ENCODE results near the gene OST4. TPM values are rescaled to one million over a fixed set of nuclear protein-coding genes. Genes with fewer than 3 reads are reported as not detected.

OST4 gene
- total RNA-seq, 1 donor from 2014 or later: 215 TPM

GRCh38 chr2:27038631-27039339, 32.7 kb downstream of the OST4 start:
- Mint-ChIP-seq H3K9me3 (ENCODE audit: unreplicated experiment) (peaks cover 3% of the 10 kb centered on the region), H3K4me1 (ENCODE audit: low read depth, unreplicated experiment) (peaks cover 4% of the 10 kb centered on the region), H3K27ac (ENCODE audit: unreplicated experiment) (no peak overlapping the region), H3K4me3 (ENCODE audit: unreplicated experiment) (no peak overlapping the region), H3K36me3 (ENCODE audit: unreplicated experiment) (no peaks in the 10 kb centered on the region), H3K27me3 (ENCODE audit: unreplicated experiment) (peaks cover 2% of the 10 kb centered on the region)
- no peak for DNase-seq
- TF ChIP-seq CTCF (IDR thresholded peaks at IDR 0.05; ENCODE audit: partially characterized antibody, unreplicated experiment): no peak

- DNase-seq: no peak
- Mint-ChIP-seq H3K9me3 (ENCODE audit: unreplicated experiment) (peaks cover 3% of the 10 kb centered on the region), H3K27me3 (ENCODE audit: unreplicated experiment) (peaks cover 2% of the 10 kb centered on the region), H3K4me3 (ENCODE audit: unreplicated experiment) (no peak overlapping the region), H3K36me3 (ENCODE audit: unreplicated experiment) (no peaks in the 10 kb centered on the region), H3K27ac (ENCODE audit: unreplicated experiment) (no peak overlapping the region), H3K4me1 (ENCODE audit: low read depth, unreplicated experiment) (peaks cover 8% of the 10 kb centered on the region)
- TF ChIP-seq CTCF (IDR thresholded peaks at IDR 0.05; ENCODE audit: partially characterized antibody, unreplicated experiment): no peak
Observed at GRCh38 chr2:27038012-27038411, 33.4 kb downstream of the OST4 start.

- Mint-ChIP-seq H3K36me3 (ENCODE audit: unreplicated experiment) (no peaks in the 10 kb centered on the region), H3K27me3 (ENCODE audit: unreplicated experiment) (peaks cover 8% of the 10 kb centered on the region), H3K4me3 (ENCODE audit: unreplicated experiment) (peak overlapping the region; percentile 93), H3K27ac (ENCODE audit: unreplicated experiment) (no peak overlapping the region), H3K4me1 (ENCODE audit: low read depth, unreplicated experiment) (peaks cover 11% of the 10 kb centered on the region), H3K9me3 (ENCODE audit: unreplicated experiment) (peaks cover 3% of the 10 kb centered on the region)
- DNase-seq: no peak
- TF ChIP-seq CTCF (IDR thresholded peaks at IDR 0.05; ENCODE audit: partially characterized antibody, unreplicated experiment): no peak
Observed at GRCh38 chr2:27033253-27033852, 38.1 kb downstream of the OST4 start.

GRCh38 chr2:27032495-27033252, 38.8 kb downstream of the OST4 start, which contains the start of gene TMEM214:
TSS of gene TMEM214 (plus strand) at chr2:27032965. CDS start at chr2:27033016, 51 bp downstream.
- Mint-ChIP-seq H3K4me1 (ENCODE audit: low read depth, unreplicated experiment) (peaks cover 11% of the 10 kb centered on the region), H3K27me3 (ENCODE audit: unreplicated experiment) (peaks cover 8% of the 10 kb centered on the region), H3K4me3 (ENCODE audit: unreplicated experiment) (peak within 1 kb of the TSS; percentile 93), H3K27ac (ENCODE audit: unreplicated experiment) (peak within 1 kb of the TSS; percentile 68), H3K9me3 (ENCODE audit: unreplicated experiment) (peaks cover 3% of the 10 kb centered on the region), H3K36me3 (ENCODE audit: unreplicated experiment) (no peaks in the 10 kb centered on the region)
- TF ChIP-seq CTCF (IDR thresholded peaks at IDR 0.05; ENCODE audit: partially characterized antibody, unreplicated experiment): no peak
- peak; percentile 88 for DNase-seq
